Upper lobe of left lung (tissue), 4 donors: Measurements from ENCODE around the gene SFXN2.

Source experiments
- CTCF ChIP-seq, 6 experiments: fragments of 450-650 bp in 4 of 6; fragments of 200-600 bp in 2 of 6; sonication (generic) in 2 of 6; IDR thresholded peaks; one replicate each; pipeline ENCODE4 v1.5.1; 2016 to 2019; ENCODE audit warnings: antibody characterized with exemption in 6 of 6
- EP300 ChIP-seq, 4 donors: sonication (generic); formaldehyde crosslinking; IDR thresholded peaks; one replicate each; pipeline ENCODE4 v1.5.1; 2017; ENCODE audit warnings: antibody characterized with exemption in 4 of 4, control low read depth in 2 of 4
- POLR2AphosphoS5 ChIP-seq, 2 donors: sonication (generic); formaldehyde crosslinking; IDR thresholded peaks; one replicate each; pipeline ENCODE4 v1.5.1; 2017; ENCODE audit warnings: antibody characterized with exemption in 2 of 2

DNA sequence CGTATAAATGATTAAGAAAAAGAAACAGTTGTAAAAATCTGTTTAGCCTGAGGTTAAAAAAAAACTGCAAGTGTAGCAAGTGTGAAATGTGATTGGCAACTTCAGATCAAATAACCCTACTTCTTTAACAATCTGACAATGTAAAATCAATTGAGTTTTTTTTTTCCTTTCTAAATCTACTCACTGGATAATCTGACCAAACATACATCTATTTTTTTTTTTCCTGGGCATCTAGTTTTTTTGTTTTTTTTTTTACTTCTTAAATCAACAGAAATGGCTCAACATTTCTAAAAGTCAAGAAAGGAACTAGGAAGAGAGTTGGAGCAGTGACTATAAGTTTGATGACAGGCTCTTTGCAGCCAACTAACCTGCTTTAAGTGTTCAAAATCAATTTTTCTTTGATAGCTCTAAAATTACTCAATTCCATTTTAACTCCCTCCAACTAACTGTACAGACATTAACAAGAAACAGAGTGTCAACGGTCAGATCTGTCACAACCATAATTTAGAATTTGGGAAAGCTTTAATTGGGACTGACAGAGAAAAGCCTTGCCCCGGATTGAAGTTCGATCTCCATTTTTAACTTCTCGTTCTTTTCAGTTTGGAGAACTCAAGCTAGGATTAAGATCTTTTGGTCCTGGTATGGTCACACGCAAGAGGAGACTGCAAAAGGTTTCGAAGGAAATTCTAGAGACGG lies 1.4 kb upstream of the SFXN2 start:
- TF ChIP-seq CTCF (IDR thresholded peaks at IDR 0.05) = no peak
- no peak for TF ChIP-seq POLR2AphosphoS5 (IDR thresholded peaks at IDR 0.05)
- no peak for TF ChIP-seq EP300 (IDR thresholded peaks at IDR 0.05)
